Measurements from ENCODE around the gene ATP1A4. TPM values are rescaled to one million over a fixed set of nuclear protein-coding genes. Genes with fewer than 3 reads are reported as not detected.

The ATP1A4 gene
- total and polyA plus RNA-seq, 2 of the 8 experiments (the other 6 are each of a cell fraction or from before 2014, with no cell fraction given) = 0.48 to 0.61 TPM

GRCh38 chr1:160220301-160220700 is 68.9 kb downstream of the ATP1A4 start (continued):
- TF ChIP-seq NRF1 (IDR thresholded peaks at IDR 0.05; ENCODE audit: low read depth, low read length) = no peak
- no peak for TF ChIP-seq GTF2F1 (IDR thresholded peaks at IDR 0.05; ENCODE audit: borderline replicate concordance, low read depth, low read length)
